HG02763 (cell line): Measurements from ENCODE around the gene MOB3A.

Source experiments
- ATAC-seq: cut with Tn5 transposase; IDR thresholded peaks from one replicate; pipeline ENCODE4 v1.9.1; 2021; ENCODE audit warnings: mild to moderate bottlenecking, moderate library complexity; ENCODE audit not compliant: unreplicated experiment

Gene MOB3A

DNA sequence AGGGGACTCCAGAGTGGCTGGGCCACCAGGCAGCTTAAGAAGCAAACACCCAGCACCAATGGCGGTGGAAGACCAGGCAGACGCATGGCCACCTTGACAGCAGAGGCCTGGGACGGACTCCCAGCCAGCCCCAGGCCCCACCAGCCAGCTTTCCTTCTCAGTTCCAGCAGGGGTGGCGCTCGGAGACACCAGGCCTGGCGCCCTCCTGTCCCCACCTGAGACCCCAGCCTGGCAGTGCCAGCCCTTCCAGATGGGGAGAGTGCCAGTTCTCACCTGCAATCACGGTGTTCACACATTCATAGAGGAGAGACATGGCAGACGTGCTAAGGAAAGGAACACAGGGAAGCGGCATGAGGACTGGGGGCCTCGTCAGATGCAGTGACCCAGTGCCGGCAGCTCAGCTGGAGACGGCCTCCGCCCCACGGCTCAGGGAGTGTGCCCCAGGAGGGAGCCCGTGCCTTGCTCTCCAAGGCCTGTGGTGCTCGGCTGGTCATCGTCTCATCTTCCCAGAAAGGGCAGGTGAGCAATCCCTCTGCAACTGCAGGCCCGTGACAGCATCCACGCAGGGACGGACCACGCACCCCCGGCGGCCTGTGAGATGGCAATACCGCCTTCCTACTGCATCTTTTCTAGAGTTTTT, 30.9 kb upstream of the MOB3A start:
- no peak for ATAC-seq

DNA sequence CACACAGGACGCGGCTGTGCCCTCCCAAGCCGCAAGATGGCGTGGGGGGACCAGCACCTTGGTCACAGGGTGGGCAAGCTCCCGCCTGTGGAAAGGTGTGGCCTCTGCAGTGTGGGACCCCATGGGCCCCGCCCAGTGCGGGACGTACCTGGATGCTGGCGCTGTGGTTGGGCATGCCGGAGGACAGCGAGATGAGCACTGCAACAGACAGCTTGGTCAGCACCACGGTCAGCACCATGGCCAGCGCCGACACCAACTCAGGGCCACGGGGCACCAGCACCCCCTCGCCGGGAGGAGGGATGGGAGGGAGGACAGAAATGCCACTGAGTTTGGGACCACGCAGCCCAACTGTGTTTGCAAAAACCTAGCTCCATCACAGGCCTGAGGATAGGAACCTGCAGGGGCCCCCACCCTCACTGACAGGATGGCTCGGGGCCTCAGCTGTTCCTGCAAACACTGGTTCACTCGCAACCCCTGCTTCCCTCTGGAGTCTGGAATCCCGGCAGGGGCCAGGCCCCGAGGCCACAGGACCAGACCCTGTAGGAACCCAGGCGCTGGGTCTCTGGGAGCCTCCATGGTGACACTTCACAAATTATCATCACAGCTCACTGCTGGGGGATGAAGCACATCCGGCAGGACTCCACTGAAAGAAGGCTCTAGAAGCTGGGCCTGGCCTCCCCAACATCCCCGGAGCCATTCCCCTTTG, 27.7 kb upstream of the MOB3A start:
- no peak for ATAC-seq

DNA sequence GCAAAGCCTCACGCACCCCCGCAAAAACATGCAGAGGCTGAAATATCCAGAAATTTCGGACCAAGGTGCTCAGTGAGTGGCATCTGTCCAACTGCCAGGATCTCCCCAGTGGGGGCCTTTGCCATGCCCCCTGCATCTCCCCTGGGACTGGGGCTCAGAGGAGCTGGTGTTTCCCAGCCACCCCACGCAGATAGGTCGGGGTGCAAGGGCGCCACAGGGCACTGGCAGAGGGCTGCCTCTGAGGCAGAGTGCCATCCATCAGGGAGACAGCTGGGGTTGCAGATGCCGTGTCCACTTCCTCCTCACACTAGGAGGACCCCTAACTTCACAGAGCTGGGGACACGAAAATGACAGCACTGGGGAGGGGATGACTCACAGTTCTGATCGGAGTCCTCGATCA, 26.9 kb upstream of the MOB3A start:
- no peak for ATAC-seq

DNA sequence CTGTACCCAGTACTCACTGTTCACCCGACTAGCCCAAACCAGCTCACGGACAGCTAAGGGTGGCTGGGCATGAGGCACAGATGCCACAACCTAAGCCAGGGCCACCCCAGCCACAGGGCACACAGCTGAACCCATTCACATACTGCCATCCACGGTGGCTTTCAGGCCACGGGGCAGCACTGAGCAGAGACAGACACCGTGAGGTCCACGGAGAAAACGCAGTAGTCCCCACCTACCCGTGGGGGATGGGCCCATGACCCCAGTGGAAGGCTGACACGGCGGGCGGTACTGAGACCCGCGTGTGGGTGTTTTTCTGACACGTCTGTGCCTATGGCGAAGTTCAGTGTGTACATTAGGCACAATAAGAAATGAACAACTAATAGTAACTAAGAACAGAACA, 26.1 kb upstream of the MOB3A start:
- ATAC-seq, result no peak

DNA sequence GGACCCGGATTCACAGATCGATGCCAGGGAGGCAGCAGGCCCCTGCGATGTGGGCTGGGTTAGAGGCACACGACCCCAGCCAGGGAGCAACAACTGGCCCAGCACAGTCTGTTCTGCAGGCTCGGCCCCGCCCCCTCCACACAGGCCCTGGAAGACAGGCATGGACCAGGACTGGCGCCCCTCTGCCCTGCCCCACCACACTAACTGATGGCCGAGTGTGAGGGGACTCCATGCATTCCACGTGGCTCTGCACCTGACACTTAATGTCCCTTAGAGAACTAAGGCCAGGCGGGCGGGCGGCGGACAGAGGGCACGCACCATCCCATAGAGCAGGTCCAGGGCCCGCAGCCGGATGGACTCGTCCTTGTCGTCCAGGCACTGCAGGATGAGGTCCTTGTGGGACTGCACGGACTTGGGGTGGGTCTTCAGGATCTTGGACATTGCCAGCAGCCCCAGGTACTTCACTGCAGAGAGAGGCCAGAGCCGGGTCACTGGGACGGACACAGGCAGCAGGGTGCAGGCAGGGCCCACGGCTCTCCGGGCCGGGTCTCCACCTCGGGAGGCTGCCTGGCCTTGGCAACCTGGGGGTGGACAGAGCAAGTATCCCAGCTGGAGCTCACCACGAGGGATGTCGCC, 25.4 kb upstream of the MOB3A start:
- ATAC-seq, result no peak

DNA sequence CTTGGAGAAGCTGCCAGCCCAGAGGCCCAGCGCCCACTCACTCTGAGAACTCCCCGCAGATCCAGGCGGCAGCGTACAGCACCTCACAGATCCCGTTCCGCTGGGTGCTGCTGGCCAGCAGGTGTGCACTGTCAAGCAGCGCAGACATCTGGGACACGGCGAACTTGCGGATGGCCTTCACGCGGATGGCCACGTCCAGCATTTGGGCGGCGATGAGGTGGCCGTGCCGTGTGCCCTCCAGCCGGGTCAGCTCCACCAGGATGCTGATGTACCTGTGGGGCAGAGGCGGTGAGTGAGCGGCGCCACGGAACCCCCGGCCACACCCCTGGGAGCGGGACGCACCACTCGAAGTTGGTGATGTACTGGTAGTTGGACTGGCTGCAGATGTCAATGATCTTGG, 24.7 kb upstream of the MOB3A start:
- ATAC-seq, result no peak

DNA sequence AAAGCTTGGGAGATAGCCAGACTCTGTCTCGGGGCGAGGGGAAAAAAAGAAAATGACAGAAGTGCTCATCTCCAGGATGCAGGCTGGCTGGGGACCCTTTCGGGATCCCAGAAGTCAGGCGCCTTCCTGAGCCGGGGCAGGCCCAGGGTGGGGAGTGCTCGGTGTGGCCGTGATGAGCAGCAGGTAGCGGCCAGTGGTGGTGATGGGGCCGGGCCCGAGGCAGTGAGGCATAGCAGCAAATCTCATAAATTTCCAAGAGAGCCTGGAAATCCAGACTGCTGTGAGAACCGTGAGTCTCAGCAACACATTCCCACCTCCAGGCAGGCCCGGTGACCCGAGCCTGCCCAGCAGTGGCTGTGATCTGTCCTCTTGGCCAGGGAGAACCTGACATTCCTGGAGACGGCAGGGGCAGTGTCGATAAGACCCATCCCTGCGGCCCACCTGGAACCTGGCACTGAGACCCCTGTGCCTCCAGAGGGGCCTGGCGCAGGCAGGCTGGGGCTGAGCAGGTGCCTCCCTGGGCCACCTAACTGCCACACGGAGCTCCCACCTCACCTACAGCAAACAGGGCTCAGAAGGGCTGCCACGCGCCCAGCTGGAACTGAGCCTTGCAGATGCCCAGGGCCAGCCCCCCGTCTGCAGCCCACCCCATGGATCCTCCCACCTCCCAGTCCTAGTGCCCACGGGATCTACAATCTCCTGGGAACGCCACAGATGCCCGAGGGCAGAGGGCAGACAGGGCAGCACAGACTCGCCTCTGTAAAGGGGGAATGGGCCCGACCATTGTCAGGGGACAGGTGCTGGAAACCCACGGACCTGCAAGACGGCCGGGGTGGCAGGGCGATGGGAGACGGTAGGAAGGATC, 24.0 kb upstream of the MOB3A start:
- no peak for ATAC-seq

DNA sequence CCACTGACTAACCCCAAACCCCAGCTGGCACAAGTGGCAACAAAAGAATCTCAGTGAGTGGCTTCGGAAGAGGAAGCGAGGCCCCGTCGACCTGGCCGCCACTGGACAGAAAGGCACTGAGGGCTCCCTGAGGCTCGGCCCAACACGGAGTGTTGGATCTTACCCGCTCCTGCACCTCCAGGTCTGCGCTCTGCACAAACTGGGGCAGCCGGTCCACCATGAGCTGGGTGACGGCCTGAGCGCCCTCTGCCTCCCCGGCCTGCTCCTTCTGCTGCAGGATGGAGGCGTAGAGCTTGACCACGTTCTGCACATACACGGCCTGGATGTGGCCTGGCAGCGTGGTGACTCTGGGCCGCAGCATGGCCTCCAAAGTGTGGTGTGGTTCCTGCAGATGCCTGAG, 22.3 kb upstream of the MOB3A start:
- ATAC-seq, result no peak

DNA sequence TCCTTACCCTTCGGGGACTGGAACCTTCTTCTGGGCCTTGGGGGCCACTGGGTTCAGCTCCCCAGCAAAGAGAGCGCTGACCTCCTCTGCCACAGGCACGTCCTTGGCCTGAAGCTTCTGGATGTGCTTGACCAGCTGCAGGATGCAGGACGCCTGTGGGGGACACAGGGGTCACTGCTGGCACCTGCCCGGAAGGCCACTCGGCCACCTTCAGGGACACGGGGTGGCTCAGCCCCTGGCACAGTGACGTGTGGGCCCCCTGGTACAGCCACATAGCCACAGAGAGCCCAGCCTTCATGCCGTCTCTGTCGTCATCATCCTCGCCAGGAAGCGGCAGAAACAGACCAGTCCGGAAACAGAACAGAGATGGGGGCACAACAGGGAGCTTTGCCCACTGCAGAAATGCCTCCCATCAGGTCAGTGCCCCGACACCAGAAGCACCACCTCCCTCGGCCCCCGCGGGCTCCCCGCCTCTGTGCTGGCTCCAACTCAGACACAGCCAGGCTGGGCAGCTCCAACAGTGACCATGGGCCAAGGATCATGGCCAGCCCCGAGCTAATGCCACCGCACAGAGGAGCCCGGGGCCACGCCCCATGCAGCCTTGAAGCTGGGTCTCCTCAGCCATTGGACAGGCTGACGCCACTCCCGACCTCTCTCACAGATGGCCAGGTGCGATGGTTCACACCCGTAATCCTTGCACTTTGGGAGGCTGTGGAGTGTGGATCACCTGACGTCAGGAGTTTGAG, 21.3 kb upstream of the MOB3A start:
- ATAC-seq, result no peak

DNA sequence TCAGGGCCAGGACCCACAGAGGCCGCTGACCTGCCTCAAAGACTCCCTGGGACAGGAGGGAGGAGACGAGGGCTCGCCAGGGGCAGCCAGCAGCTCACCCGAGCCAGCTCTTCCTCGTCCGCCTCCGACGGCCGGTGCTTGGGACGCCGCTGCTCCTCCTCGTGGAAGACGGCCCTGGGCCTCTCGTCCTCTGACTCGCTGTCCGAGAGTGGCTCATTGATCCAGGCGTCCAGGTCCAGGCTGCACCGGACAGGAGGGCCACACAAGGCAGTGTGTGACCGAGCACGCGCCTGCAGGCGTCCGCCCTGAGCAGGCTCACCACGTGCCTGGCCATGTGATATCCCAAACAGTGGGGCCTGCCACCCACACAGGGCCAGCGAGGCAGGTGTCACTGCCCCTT, 20.4 kb upstream of the MOB3A start:
- no peak for ATAC-seq

DNA sequence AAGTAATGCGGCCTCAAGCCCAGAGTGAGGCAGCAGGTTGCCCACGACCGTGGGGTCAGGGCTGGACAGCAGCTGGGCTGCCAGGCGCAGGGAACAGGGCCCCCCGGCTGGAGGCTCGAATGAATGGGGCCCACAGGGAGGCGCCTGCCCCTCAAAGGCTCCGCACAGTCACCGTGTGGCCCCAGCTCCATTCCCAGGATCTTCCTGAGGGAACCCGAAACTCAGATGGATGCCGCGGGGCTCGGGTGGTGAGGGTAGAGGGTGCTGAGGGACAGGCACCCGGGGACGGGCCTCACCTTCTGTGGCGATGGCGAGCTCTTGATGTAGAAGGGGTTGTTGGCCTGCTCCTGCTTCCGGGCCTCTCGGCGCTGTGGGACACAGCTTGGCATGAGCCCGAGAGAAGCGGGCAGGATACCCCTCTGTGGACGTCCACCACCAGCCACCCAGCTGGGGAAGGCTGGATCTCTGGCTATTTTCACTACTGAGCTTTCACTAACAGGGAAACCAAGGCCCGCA, 19.8 kb upstream of the MOB3A start:
- ATAC-seq, result no peak

DNA sequence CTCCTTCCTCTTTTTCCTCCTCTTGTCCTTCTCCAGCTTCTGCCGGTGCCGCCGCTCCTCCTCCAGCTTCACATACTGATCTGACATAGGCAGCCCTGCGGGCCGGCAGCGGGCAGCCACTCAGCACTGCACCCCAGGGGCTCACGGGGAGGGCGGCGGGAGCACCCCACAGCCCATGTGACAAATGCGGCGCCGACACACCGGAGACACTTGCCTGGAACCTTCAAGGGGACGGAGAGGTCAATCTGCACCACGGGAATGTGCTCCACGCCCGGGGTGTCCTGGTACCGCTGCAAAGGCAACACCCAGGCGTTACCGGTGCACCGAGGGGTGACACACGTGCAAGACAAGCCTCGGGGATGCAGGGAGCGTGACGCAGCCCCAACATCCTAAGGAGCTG, 19.2 kb upstream of the MOB3A start:
- no peak for ATAC-seq

DNA sequence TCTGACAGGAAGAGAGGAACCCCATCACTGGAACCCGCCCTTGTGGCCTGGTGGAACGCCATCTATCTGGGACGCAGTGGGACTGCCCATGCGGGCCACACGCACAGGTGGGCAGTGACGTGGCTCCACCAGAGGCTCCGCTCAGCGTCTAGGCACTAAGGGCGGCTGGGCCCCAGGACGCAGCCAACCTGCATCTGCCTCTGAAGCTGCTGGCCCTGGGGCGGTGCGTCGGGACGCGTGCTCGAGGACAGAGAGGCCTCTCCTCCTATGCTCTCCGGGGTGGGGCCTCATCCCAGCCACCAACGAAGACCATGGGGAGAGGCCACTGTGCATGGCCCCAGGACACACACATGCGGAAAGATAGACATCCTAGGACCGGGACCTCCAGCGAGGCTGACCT, 18.7 kb upstream of the MOB3A start:
- ATAC-seq, result no peak

DNA sequence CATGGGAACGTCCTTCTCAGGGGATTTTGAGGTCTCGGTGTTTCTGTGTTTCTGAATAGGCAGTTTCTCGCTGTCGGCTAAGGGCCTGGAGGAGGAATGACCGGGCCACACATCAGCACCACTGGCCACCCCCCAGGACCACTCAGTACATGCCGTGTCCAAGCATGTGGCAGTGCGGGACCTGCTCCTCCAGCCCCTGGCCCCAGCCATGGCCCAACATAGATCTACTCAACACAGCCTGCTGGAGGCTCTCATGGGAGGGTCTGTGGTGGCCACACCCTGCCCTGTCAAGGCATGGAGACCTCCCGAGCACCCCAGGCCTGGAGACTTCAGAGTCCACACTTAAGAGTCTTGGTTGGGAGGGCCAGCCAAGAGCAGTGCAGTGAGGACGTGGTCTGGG, 18.1 kb upstream of the MOB3A start:
- ATAC-seq, result no peak

DNA sequence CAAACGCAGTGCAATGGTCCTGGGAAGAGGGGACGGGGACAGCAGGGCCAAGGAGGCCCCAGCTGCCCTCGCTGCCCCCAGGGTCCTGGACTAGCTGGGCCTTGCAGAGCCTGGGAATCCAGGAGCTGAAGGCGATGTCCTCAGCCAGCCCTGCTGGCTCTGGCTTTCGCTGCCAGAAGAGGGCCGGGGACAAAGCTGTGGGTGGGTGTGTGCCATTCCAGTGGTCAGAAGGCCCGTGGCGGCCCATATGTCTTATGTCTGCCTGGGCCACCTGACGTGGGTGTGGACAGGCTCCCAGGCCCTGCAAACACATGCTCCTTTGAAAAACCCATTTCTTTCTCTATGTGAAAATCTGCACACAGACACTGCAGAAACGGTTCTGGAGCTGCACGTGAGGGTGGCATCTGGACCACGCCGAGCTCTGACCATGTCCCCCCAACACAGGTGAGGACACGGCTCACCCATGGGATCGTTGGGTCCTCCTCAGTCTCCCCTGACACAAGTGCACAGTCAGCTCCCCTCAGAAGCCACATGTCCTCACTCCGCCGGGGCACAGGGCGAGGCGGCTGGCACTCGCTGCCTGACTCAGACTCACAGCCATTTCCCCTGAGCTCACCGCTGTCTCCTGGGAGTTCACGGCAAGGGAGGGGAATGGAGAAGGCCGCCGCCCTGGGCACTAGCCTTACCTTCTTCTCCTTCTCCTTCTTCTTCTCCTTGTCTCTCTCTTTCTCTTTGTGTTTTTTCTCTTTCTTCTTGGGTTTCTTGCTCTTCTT, 17.5 kb upstream of the MOB3A start:
- no peak for ATAC-seq

DNA sequence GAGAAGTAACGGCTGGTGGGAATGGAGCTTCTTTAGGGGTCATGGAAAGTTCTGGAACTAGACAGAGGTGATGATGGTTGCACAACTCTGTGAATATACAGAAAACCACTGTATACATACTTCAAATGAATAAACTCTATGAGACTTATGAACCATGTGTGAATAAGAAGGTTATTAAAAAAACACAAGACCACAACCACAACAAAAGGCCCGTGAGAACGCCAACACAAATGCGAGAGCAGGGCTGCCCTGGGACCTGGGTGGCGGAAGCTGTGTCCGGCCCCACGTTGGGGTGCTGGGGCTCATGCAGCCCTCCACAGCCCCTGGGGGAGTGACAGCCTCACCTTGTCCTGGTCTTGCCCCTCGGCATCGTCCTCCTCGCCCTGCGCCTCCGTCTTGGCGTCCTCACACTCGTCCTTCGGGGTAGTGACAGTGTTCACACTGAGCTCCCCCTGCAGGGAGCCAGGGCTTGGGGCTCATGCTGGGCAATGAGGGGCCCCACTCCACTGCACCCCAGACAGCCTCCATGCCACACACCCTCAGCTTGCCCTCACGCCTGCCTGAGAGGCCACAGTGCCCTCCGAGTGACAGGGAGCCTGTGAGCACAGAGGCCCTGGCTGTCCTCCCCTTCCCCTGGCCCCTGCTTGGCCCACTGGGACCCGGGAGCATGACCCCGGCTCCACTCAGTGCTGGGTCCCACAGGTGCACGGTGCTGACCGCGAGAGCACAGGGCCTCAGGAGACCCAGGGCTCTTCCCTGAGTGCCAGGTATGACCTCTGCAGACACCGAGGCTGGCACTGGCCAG, 16.6 kb upstream of the MOB3A start:
- no peak for ATAC-seq

DNA sequence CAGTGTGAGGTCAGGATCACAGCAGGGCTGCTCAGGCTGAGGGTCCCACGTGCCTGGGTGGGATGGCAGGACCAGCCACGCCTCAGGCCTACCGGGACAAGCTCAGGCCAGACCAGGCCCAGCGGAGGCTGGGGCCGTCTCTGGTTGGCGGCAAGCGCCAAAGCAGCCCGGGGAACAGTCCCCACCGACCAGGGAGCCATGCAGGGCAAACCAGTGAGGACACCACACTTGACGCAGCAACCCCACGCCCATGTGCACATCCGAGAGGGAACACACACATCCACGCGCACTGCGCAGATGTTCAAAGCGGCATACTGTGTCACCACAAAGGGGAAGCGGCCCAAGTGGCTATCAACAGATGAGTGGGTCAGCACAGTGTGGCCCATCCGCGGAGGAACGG, 15.8 kb upstream of the MOB3A start:
- ATAC-seq, result no peak

DNA sequence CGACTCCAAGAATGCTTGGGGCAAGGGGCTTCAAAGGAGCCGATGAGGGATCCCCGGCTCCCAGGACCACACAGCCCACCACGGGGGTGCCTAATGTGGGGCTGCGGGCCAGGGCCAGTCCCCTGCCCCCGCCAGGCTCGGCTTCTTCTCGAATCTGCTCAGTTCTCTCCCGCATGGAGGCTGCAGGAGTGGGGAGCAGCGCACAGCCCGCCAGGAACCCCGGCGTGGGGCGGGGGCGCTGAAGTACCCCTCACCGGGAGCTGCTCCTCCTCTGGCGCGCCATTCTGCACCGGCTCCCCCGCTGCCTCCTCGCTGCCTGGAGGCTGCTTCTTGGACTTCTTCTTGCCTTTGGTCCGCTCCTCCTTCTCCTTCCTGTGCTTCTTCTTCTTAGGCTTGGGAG, 15.3 kb upstream of the MOB3A start:
- no peak for ATAC-seq

DNA sequence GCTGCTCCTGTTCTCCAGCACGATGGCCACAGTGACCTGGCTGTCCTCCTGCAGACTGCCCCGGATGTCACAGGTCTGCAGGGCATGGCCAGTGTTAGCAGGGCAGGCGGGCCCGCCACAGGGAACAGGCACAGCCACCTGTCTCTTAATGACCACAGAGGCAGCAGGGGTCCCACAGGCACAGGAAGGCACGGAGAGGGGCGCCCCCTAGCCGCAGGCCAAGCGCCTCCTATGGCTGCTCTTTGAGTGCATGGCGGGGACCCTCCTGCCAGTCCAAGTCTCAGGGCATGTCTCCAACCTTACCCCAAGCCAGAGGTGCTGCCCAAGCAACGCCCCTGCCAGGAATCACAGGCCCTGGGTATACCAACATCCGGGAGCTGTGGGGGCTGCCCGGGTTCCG, 14.7 kb upstream of the MOB3A start:
- ATAC-seq, result no peak
